ENCODE measurements around the gene SCAMP2.
A peak's percentile ranks its signal among the peaks of the same experiment; 100 is the strongest.
"Not testable (repeated sequence)": the region's sequence is repeated elsewhere in the genome, so short reads cannot be mapped to it uniquely, and the experiment has no call there.

Gene SCAMP2, protein sequence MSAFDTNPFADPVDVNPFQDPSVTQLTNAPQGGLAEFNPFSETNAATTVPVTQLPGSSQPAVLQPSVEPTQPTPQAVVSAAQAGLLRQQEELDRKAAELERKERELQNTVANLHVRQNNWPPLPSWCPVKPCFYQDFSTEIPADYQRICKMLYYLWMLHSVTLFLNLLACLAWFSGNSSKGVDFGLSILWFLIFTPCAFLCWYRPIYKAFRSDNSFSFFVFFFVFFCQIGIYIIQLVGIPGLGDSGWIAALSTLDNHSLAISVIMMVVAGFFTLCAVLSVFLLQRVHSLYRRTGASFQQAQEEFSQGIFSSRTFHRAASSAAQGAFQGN

DNA sequence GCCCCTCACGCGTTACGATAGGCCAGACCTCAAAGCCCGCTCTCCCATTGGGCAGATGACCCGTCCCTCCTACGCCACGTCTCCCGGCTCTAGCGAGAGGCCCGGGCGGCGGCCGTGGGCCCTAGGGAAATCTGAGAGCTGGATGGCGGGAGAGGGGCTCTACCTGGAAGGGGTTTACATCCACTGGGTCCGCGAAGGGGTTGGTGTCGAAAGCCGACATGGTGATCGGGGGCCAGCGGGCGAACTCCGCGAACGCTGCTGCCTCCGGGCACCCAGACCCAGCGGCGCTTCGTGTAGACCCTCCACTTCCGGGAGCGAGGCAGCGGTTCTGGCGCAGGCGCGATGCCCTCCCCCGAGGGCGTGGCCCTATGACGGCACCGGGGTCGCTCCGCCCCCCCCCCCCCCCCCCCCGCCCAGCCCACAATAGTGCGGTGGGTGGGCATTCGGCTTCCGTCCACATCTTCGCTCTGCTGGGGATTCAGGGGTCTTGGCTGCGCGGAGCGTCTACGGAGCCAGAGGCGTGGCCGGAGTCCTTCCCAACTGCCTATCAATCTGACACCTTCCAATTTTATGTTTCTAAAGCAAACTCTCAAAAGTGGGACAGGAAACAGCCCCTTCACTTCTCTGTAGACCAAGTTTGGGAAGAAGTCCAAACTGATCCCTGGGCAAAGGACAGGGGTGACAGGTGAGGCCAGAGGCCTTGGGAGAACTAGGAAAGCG lies at the start of gene SCAMP2:
SCAMP2 (minus strand) TSS at position 330 of the 720 bp plus-strand sequence; CDS start at position 220, 110 bp downstream.
- Histone ChIP-seq H3K27ac (peak within 1 kb of the TSS; percentile 61), H3K4me2 (peak within 1 kb of the TSS; percentile 94), H3K79me2 (ENCODE audit: insufficient read depth, low read depth) (peaks cover 44% of the 10 kb centered on the region; the same call in 1 of the 2 replicates), H4K20me1 (ENCODE audit: insufficient read depth) (no peaks in the 10 kb centered on the region), H3K27me3 (ENCODE audit: insufficient read depth, low read depth) (no peaks in the 10 kb centered on the region), H3K4me1 (ENCODE audit: low read depth, poor library complexity, severe bottlenecking) (peaks cover 23% of the 10 kb centered on the region), H2AFZ (ENCODE audit: low read depth) (peak within 1 kb of the TSS; percentile 97), H3K4me3 (IDR thresholded peaks at IDR 0.05; ENCODE audit: insufficient read depth, low read depth, low read length) (no peak within 1 kb of the TSS), H3K9ac (peak within 1 kb of the TSS; percentile 82), H3K36me3 (ENCODE audit: insufficient read depth) (no peaks in the 10 kb centered on the region; the same call in 1 of the 2 replicates)
- TF ChIP-seq, protein P1, sequence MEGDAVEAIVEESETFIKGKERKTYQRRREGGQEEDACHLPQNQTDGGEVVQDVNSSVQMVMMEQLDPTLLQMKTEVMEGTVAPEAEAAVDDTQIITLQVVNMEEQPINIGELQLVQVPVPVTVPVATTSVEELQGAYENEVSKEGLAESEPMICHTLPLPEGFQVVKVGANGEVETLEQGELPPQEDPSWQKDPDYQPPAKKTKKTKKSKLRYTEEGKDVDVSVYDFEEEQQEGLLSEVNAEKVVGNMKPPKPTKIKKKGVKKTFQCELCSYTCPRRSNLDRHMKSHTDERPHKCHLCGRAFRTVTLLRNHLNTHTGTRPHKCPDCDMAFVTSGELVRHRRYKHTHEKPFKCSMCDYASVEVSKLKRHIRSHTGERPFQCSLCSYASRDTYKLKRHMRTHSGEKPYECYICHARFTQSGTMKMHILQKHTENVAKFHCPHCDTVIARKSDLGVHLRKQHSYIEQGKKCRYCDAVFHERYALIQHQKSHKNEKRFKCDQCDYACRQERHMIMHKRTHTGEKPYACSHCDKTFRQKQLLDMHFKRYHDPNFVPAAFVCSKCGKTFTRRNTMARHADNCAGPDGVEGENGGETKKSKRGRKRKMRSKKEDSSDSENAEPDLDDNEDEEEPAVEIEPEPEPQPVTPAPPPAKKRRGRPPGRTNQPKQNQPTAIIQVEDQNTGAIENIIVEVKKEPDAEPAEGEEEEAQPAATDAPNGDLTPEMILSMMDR (conservative IDR thresholded peaks at IDR 0.05; ENCODE audit: low read depth, low read length) = no peak

DNA sequence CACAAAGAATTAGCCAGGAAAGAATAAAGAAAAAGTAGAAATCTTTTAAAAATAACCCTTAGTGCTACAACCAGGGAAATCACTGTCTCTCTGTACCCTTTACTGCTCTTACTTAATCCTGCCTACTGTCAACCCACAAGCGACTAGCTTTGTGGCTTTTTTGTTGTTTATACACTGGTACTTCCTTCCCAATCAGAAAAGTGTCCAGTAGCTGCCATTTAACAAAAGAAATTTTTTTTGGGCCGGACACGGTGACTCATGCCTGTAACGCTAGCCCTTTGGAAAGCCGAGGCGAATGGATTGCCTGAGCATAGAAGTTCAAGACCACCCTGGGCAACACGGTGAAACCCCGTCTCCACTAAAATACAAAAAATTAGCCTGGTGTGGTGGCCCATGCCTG lies 47.3 kb upstream of the SCAMP2 start:
- Histone ChIP-seq H3K4me3 (IDR thresholded peaks at IDR 0.05; ENCODE audit: insufficient read depth, low read depth, low read length) (no peak overlapping the region), H4K20me1 (ENCODE audit: insufficient read depth) (no peaks in the 10 kb centered on the region), H3K79me2 (ENCODE audit: insufficient read depth, low read depth) (no peaks in the 10 kb centered on the region), H3K9ac (no peak overlapping the region), H3K36me3 (ENCODE audit: insufficient read depth) (peaks cover 17% of the 10 kb centered on the region; the same call in 1 of the 2 replicates), H3K4me1 (ENCODE audit: low read depth, poor library complexity, severe bottlenecking) (no peaks in the 10 kb centered on the region), H3K27ac (no peak overlapping the region), H2AFZ (ENCODE audit: low read depth) (no peak overlapping the region), H3K27me3 (ENCODE audit: insufficient read depth, low read depth) (no peaks in the 10 kb centered on the region), H3K4me2 (no peak overlapping the region)
- TF ChIP-seq, protein P1 (conservative IDR thresholded peaks at IDR 0.05; ENCODE audit: low read depth, low read length) = no peak

DNA sequence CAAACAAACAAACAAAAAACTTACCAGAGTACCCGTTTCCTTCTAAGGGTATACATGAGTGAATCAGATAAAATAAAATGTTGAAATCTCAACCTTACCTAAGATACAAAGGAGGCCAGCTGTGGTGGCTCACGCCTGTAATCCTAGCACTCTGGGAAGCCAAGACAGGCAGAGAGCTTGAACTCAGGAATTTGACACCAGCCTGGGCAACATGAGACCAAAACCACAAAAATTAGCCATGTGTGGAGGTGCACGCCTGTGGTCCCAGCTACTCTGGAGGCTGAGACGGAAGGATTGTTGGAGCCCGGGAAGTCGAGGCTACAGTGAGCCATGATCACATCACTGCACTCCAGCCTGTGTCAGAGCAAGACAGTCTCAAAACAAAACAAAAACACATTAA lies 44.5 kb upstream of the SCAMP2 start:
- Histone ChIP-seq H3K4me2 (no peak overlapping the region), H3K9ac (no peak overlapping the region), H3K4me3 (IDR thresholded peaks at IDR 0.05; ENCODE audit: insufficient read depth, low read depth, low read length) (no peak overlapping the region), H3K27me3 (ENCODE audit: insufficient read depth, low read depth) (no peaks in the 10 kb centered on the region), H3K36me3 (ENCODE audit: insufficient read depth) (peaks cover 11% of the 10 kb centered on the region; the same call in 1 of the 2 replicates), H4K20me1 (ENCODE audit: insufficient read depth) (no peaks in the 10 kb centered on the region), H2AFZ (ENCODE audit: low read depth) (no peak overlapping the region), H3K4me1 (ENCODE audit: low read depth, poor library complexity, severe bottlenecking) (no peaks in the 10 kb centered on the region), H3K79me2 (ENCODE audit: insufficient read depth, low read depth) (no peaks in the 10 kb centered on the region), H3K27ac (no peak overlapping the region)
- TF ChIP-seq, protein P1 (conservative IDR thresholded peaks at IDR 0.05; ENCODE audit: low read depth, low read length) = no peak

DNA sequence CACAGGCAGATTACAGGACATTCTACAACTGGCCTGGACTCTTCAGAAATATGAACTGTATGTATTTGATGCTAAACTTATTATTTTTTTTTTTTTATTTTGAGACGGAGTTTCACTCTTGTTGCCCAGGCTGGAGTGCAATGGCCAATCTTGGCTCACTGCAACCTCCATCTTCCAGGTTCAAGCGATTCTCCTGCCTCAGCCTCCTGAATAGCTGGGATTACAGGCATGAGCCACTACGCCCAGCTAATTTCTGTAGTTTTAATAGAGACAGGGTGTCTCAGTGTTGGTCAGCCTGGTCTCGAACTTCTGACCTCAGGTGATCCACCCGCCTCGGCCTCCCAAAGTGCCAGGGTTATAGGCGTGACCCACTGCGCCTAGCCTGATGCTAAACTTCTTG lies 40.6 kb upstream of the SCAMP2 start:
- H3K4me3 ChIP-seq (IDR thresholded peaks at IDR 0.05; ENCODE audit: insufficient read depth, low read depth, low read length); H3K27me3 ChIP-seq (ENCODE audit: insufficient read depth, low read depth); H2AFZ ChIP-seq (ENCODE audit: low read depth); H3K27ac ChIP-seq; H4K20me1 ChIP-seq (ENCODE audit: insufficient read depth); H3K79me2 ChIP-seq (ENCODE audit: insufficient read depth, low read depth); H3K4me1 ChIP-seq (ENCODE audit: low read depth, poor library complexity, severe bottlenecking); H3K9ac ChIP-seq; H3K36me3 ChIP-seq (ENCODE audit: insufficient read depth); H3K4me2 ChIP-seq: not testable (repeated sequence)
